Stimulated activated CD4-positive, alpha-beta T cell treated with anti-CD3 and anti-CD28 coated beads, Interleukin-1b, Interleukin-23, amount 100 ng/mL, for 4 hours (primary cell): ENCODE measurements around the gene EXOC1.

ENCODE experiments used
- DNase-seq, 2 donors: peaks; one replicate each; pipeline ENCODE4 v3.0.0-alpha.2; 2020; ENCODE audit warnings: low read depth in 2 of 2

The EXOC1 gene

DNA sequence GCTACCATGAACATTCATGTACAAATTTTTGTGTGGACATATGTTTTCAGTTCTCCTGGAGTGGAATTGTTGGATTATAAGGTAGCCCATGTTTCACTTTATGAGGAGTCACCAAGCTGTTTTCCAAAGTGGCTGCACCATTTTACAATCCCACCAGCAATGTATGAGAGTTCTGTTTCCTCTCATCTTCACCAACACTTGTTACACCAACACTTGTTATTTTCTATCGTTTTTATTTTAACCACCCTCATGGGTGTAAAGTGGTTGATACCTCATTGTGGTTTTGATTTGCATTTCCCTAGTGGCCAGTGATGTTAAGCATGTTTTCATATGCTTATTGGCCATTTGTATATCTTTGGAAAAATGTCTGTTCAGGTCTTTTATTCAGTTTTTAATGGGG lies 4.1 kb downstream of the EXOC1 start:
- DNase-seq = no peak

DNA sequence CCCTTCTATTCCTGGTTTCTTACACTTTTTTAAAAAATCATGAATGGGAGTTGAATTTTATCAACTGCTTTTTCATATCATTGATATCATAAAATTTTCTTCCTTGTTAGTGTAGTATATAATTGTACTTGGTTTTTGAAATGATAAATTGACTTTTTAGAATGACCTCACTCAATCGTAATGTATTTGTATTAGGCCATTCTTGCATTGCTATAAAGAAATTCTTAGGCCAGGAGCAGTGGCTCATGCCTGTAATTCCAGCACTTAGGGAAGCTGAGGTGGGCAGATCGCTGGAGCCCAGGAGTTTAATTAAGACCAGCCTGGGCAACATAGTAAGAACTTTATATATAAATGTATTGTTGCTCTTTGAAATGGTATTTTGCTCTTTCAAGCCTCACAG lies 6.3 kb downstream of the EXOC1 start:
- DNase-seq = no peak

DNA sequence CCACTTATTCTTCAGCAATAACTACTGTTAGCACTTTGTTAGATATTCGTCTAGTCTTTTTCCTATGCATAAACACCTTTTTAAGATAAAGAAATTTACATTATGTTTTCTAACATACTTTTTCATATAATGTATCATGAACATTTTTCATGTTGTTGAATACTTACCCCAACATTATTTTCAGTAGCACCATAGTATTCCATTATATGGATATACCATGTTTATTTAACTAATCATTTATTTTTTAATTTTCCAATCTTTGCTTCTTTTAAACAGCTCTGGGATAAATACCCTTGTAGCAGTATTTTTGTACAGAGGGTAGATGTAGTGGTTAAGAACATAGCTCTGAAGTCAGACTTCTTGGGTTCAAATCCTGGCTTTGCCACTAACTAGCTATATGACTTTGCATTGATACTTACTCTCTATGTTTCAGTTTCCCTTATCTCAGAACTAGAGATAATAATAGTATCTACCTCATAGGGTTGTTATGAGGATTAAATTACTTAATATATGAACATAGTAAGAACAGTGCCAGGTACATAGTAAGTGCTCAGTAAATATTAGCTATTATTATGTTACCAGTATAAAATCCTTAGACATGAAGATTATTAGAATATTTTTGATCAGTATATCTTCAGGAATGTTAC lies 11.3 kb downstream of the EXOC1 start:
- DNase-seq = no peak

DNA sequence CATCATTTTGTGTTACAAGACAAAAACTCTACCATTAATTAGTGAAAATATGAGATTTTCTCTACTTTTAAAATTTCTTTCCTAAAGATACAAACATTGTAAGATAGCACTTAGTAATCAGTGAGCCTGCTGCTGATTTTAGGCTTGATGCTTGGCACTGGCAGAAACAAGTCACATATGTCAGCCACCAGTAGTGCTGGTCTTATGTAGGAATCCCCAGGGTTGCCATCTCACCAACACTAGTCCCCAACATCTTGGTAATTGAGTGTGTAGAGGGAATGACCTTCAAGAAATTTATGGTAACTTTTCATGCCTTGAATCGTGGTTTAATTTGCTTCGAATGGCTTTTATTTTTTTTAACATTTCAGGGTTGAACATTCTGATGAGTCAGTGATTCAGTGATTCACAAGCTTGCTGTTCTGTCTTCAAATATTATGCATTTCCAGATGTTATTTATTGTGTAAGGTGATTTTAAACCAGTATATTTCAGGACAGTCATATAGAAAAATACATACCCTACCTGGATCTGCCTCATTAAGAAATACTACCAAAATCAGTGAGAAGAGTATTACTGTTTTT lies 11.9 kb downstream of the EXOC1 start:
- no peak for DNase-seq

DNA sequence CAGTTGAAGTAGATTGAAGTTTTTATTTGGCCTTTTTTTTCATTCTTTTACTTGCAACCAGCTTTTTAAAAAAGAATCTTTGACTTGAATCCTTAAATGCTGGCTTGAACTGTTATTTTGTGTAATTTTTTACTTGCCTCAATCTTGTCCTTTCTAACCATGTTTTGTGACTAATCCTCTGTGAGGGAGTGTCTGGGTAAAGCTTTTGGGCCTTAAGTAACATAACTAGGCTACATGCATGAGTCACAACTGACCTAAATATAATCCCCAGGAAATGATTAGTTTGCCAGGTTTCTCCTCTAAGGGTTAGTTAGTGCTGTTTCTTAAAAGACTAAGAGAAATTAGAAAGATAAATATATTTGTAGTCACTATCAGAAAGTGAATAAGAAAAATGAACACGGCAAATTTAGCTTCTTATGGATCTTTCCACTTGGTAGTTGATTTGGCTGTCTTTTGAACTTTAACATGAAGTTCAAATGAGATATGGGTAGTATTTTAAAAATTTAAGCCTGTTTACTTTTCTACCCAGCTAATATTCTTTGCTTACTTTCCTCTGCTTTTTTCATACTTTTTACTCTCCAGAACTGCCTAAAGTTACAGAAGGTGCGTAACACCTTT lies 13.0 kb downstream of the EXOC1 start:
- no peak for DNase-seq

DNA sequence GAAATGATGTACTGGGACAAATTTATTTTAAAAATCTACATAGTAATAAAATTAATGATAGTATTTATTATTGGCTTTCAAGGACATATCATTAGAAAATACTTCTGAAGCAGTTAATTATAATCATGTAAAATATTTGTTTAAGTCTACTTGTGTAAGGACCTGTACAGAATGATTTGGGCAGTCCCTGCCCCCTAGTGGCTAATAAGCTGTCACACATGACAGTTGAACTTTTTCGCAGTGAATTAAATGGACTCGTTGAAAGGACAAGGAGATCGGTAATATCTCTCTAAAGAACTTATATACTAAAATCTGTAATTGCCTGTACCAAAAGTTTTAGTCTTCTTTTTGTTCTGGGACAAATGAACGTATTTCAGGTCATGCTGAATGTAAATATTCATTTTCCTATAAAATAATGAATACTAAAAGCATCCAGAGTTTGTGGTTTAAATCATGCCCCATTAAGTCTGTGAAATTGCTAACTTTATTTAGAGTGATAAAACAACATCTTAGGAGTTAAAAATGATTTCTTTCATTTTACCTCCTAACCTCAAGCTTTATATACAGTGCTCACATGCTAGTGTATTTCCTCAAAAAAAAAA lies 13.6 kb downstream of the EXOC1 start:
- DNase-seq = no peak

DNA sequence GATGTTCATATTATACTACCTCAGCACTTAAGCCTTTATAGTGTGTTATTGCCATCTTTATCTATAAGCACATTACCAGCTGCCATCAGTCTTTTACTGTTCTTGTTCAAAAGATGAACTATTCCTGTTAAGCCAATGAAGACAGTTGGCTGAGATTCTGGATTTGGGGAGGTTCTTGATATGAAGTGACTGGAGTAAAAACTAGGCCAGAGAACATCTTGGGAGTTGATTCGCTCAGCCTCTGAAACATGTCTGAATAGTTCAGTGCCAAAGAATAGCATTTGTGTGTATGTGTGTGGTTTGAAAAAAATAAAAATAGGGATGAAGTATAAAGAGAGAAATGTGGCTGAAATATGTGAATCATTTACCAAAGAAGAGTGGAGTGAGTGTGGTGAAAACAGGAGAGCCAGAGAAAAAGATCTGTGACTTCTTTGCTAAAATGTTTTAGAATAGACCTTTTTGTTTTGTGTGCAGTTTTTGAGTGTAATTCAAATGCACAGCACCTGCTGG lies 15.2 kb downstream of the EXOC1 start:
- DNase-seq = no peak

DNA sequence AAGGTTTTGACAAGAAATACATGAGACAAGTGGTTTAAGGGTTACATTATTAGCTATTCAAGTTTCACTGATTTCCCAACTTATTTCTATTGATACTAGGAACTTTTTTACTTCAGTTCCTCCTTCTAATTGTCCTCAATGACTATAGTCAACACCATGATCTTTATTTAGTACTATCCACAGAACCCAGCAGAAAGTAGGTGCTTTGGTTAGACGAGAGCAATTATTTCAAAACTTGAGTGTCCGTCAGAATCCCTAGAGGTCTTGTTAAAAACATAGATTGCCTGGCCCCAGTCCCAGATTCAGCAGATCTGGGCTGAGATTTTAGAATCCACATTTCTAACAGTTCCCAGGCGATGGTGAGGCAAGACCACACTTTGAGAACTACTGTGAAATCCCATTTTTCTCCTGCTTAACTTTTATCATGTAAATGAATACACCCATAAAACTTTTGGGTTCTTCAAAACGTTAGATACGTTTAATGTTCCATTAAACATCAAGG lies 17.9 kb downstream of the EXOC1 start:
- no peak for DNase-seq

DNA sequence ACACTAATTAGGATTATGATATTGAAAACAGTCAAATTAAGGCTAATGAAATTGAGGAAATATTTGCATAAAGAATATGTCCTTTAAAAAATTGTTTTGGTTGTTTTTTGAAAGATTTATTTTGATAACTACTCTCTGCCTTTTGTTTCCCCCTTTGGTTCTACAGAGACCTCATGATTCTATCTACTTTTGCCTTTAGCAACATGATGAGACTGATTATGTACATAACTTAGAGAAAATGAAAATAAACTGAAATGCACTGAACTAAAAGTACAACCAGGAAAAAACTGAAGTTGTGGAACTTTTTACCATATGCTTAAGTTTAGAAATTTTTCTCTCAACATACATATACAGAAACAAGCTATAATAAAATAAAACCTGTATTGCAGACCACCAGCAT lies 21.4 kb downstream of the EXOC1 start:
- DNase-seq = no peak

DNA sequence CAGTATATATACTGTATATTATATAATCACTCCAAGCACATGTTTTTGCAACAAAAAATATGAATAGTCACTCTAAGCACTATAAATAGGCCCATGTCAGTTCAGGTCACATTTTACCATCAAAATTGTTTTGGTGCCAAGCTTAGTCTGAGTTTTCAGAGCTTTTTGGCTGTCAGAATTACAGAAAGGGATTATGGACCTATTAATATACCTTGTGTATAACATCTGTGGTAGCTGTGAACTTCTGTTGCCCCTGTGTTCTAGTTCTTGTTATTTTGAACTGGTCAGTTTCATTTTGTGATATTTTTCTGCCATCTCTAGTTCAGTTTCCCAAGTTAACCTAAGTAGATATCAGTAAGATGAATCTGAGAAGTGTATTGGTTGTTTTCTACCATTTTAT lies 22.9 kb downstream of the EXOC1 start:
- no peak for DNase-seq

DNA sequence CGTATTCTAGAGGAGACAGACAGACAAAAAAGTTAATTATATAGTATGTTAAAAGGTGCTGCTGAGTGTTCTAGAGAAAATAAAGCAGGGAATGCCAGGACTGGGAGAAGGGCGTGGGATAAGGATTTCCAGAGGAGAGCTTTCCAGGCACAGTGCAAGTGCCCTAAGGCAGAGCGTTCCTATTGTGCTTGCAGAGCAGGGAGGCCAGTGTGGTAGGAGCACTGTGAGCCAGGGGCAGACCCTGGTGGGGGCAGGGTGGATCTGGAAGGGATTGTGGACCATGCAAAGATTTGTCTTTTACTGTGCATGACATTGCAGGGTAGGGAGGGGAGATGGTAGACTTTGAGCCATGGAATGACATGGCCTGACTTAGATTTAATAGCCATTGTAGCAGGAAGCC lies 25.8 kb downstream of the EXOC1 start:
- no peak for DNase-seq

DNA sequence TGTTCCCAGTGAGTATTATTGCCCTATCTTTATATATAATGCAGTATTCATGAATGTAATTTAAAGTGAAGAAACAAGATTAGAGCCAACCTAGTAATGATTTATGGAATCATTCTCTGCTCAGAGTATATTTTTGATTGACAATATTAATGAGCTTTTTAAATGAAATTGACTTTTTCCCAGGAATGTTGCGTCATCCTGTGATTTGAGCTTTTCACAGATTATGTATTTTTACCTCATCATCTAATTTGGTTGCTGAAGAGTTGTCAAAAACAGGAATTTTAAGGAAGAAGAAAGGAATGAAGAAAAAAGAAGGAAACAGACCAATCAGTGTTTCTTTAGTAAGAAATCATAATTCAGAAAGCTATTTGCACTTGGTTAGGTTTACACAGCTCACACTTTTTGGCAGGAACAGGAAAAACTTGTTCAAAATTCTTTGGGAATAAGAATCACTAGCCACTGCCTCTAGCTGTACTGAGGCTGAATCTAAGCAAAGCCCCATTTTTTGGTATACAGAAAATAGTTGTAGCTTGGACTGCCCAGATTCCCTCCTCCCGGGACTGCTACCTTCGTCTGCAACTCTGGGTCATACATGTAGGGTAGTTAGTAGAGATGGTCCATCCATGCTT lies 27.3 kb downstream of the EXOC1 start:
- DNase-seq = no peak

DNA sequence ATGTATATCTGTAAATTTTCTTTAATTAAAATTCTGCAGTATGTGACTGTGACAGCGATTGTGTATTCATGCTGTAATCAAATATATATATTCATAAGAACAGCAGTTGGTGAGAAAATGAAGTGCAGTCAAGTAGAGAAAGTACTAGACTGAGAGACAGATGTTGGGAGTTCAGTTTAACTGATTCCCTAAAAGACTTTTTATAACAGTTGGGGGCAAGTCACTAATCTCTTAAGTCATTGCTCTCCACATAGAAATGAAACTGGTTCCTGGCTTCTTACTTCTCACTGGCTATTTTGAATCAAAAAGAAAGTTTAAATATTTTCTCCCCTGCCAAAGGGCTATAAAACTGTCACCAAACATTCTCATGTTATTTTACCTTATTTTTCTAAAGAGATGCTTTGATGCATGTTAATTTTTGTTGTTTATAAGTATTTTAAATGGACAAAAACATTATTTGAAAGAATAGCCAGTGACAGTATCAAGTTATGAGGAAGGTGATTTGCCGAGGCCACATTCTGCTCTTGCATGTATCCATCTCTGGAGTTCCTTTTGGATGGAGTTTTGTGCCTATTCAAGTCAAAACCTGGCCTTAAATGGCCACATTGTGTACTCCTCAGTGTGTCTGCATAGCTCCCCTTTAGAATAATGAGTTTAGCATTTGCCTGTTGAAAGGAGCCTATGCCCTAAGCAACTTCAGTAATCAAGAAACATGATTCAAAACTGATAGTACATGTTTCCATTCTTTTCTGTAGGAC lies 30.8 kb downstream of the EXOC1 start:
- DNase-seq = no peak

DNA sequence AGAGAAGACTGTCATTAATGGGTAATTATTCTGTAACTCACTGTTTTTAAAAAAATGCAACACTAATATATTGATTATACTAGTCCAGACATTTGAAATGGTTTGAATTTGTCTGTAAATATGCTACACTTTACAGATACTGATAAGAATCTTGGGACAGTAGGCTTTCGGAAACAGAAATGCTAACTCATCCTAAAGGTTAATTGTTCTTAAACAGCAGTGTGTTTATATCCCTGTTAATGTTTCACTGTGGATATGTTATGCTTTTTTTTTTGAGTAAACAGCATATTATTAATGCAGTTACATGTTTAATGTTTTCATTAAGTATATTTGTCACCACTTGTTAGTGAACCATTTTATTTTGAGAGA lies 31.4 kb downstream of the EXOC1 start:
- no peak for DNase-seq

DNA sequence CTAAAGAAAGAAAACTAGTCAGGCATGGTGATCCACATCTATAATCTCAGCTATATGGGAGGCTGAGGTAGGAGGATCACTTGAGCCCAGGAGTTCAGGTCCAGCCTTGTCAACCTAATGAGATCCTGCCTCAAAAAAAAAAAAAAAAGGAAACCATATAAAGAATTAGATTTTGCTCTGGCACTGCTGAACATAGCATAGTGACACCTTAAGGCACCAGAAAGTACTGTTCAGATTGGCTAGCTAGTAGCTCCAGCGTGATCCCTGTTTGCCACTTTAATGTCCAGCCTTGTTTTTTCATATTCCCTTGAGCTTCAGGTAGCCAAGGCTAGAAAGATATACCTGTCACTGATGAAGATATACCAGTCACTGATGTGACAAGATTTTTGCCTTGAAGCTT lies 34.1 kb downstream of the EXOC1 start:
- DNase-seq = no peak

DNA sequence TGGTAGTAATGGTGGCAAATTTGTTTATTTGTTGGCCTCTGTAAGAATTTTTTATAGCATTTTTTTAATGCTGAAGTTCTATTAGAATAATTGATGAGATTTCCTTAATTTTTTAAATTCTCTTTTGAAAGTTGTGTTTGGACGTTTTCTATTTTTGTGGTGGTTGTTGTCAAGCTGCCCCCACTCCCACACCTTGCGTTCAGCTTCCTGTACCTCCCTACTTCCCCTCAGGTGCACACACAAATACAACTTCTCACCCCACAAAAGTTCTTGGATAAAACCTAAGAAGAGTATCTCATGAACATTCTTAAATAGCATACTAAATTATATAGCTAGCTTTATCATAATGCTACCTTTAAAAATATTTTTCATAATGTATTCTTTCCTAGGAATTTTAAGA lies 38.7 kb downstream of the EXOC1 start:
- no peak for DNase-seq

DNA sequence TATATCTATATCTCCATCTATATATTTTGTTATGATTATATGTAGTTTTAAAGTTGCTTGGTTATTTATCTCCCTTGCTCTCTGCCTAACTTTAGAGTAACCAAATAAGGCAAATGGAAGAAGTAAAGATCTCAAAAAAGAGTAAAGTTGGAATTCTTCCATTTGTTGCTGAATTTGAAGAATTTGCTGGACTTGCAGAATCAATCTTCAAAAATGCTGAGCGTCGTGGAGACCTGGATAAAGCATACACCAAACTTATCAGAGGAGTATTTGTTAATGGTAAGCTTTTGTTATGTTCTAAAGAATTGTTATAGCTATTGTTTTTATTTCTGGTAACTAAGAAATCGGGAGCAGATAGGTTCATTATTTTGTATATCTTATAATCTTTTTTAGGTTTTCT lies 43.2 kb downstream of the EXOC1 start:
- no peak for DNase-seq

DNA sequence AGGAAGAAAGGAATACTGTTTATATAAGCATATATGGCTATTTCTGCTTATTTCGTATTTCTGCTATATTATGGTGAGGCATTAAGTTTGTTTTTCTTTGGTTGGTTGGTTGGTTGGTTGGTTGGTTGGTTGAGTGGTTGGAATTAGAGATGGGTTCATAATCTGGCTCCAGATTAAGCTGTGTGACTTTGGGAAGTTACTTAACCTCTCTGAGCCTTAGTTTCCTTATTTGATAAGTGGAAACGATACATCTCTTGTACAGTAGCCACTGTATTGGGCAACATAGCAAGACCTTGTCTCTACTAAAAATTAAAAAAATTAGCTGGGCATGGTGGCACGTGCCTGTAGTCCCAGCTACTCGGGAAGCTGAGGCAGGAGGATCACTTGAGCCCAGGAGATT lies 49.2 kb downstream of the EXOC1 start:
- DNase-seq = no peak

DNA sequence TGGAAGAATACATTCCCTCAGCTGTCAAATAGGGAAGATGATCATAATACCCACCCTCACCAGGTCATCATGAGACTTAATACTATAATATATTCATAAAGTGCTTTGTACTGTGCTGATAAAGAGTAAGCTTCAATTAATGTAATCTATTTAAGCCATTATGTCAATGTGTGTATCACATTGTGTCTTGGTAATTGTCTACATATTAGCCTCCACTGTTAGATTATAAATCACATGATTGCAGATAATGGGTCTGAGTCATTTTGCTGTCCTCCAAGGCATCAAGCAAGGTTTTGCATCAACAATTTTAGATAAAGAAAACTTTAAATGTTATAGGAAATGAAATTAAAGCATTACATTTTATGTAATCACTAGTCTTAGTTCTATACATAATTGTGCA lies 50.1 kb downstream of the EXOC1 start:
- DNase-seq = no peak

DNA sequence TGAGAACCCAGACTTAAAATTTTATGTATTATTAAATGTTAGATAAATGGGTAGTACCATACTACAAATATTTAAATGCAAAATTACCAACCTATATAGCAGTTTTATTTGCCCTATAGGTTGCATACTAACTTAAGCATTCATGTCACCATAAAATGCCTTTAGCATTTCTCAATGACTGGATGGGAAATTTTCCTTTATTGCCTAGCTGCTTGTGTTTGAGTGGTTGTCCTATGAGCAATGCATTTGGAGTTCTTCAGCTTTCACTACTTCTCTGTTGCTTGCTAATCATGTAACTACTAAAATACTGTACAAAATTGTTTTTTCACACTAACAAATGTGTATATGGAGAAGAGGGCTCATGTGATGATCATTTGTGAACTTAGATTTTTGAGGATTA lies 51.1 kb downstream of the EXOC1 start:
- DNase-seq = no peak

DNA sequence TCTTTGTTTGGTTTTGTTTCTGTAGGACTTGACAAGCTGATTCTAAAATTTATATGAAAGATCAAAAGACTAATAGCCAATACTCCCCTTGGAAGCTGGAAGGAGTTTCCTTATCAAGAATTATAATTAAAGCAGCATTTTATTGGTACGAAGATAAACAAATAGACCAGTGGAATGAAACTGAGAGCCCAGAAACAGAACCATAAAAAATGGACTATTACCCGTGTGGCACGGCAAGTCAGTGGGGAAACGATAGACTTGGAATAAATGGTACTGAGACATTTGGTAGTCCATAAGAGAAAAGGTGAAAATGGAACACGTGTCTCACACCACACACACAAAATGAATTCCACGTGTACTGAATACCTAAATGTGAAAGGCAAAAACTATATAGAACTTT lies 52.9 kb downstream of the EXOC1 start:
- no peak for DNase-seq

DNA sequence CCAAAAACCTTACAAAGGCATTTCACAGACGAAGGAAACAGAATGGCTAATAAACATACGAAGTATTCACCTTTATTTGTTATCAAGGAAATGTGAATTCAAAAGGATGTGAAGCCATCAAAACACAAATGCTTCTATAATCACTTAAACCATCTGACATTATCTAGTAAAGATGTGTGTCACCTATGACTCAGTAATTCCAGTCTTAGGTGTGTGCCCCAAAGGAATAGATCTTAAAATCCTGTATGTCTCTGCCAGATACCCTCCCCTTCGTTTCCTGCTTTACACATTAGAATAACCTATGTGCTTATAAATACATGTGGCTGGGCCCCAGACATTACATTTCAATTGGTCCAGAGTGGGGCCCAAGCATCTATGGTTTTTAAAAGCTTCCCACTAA lies 53.5 kb downstream of the EXOC1 start:
- DNase-seq = peak in 1 of 2 donors; percentile 6
